ENCODE measurements around the gene PIGH.
A peak's percentile ranks its signal among the peaks of the same experiment; 100 is the strongest.

PIGH gene

DNA sequence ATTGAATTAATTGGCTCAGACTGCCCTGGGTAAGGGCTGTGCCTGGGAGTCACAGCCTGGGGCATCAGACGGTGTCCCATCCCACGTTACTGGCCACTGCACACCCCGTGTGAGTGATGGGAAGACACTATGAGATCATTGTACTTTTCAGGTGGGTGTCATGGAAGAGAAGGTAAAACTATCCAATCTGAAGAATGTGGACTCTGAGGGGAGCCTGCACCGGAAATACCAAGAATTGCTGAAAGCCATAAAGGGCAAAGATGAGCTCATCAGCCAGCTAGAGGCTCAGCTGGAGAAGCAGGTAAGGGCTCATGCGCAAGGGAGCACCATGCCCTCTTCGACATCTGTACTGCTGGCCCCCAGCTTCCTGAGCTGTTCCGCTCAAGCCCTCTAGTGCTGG, 43.0 kb downstream of the PIGH start:
- TF ChIP-seq, protein P1, sequence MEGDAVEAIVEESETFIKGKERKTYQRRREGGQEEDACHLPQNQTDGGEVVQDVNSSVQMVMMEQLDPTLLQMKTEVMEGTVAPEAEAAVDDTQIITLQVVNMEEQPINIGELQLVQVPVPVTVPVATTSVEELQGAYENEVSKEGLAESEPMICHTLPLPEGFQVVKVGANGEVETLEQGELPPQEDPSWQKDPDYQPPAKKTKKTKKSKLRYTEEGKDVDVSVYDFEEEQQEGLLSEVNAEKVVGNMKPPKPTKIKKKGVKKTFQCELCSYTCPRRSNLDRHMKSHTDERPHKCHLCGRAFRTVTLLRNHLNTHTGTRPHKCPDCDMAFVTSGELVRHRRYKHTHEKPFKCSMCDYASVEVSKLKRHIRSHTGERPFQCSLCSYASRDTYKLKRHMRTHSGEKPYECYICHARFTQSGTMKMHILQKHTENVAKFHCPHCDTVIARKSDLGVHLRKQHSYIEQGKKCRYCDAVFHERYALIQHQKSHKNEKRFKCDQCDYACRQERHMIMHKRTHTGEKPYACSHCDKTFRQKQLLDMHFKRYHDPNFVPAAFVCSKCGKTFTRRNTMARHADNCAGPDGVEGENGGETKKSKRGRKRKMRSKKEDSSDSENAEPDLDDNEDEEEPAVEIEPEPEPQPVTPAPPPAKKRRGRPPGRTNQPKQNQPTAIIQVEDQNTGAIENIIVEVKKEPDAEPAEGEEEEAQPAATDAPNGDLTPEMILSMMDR (conservative IDR thresholded peaks at IDR 0.05), result no peak
- H3K27ac ChIP-seq, result no peak overlapping the region

DNA sequence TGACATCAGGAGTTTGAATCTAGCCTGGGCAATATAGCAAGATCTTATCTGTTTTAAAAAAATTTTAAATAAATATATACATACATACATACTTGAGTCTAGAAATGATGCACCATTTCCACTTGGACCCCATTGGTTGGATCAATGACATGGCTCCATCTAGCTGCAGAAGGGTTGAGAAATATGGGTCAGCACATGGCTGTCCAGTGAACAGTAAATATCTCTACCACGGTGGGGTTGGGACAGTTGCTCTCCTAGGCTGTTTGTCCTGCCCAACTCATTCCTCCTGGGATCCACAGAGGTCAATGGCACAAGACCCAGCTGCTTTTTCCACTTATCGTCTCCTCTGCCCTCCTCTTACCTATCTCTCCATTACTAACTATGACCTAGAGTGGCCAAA, 43.4 kb downstream of the PIGH start:
- TF ChIP-seq, protein P1 (conservative IDR thresholded peaks at IDR 0.05), result no peak
- H3K27ac ChIP-seq, result no peak overlapping the region

- TF ChIP-seq, protein P1 (conservative IDR thresholded peaks at IDR 0.05), result no peak
- H3K27ac ChIP-seq, result no peak overlapping the region
Measured at GRCh38 chr14:67555518-67556090, 44.5 kb downstream of the PIGH start.

- TF ChIP-seq, protein P1 (conservative IDR thresholded peaks at IDR 0.05), result no peak
- no peak overlapping the region for H3K27ac ChIP-seq
Measured at GRCh38 chr14:67554341-67554740, 45.7 kb downstream of the PIGH start.

DNA sequence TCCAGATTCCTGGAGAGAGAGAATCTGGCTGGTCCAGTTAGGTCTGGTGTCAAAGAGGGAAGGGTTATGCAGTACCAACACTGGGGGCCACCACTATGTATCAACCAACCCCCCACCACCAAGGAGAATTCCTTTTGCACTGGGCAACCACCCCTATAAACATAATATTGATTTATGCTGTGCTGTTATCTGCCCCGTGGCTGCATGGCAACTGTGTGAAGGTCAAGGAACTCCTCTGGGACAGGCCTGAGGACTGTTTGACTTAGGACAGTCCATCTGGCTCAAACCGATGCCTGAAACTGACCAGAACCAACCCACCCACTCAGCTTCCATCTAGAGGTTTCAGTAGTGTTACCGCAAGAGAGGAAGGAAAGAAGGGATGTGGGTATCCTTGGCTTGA, 46.5 kb downstream of the PIGH start:
- TF ChIP-seq, protein P1 (conservative IDR thresholded peaks at IDR 0.05), result no peak
- peak overlapping the region; percentile 16; the same call in 1 of the 2 replicates for H3K27ac ChIP-seq

DNA sequence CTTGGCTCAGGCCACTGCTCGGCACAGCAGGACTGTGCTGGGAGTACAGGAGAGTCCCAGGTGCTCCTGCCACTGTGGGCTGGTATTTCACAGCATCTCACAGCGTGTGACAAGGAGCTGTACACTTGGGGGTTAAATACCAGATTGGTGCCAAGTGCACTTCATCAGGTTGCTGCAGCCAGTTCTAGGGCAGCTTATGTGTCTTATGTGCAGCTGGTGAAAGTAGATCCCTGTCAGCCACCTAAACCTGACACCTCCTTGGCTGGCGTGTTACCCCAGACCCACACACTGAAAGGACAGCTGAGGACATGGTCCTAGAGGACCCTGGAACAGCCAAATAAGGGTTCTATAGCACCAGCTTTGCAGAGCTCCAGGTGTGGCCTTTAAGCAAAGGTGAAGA, 48.1 kb downstream of the PIGH start:
- H3K27ac ChIP-seq, result peak overlapping the region; percentile 67
- TF ChIP-seq, protein P1 (conservative IDR thresholded peaks at IDR 0.05), result no peak

DNA sequence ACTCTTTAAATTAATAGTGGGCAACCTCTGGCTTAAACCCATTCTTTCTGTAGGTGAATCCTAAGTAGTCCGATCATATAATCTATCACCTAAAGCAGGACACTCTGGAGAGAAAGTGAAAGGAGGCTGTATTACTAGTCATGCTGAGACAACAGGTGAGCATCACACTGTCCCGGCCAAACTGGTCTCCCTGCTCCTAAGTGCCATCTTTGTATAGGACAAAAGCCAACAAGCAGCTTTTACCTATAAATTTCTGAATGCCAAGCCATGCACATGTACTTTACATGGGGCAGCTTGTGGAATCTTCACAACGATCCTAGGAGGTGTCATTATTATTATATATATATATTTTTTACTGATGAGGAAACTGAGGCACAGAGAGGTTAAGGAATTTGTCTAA, 48.9 kb downstream of the PIGH start:
- TF ChIP-seq, protein P1 (conservative IDR thresholded peaks at IDR 0.05), result no peak
- peak overlapping the region; percentile 67 for H3K27ac ChIP-seq

Data from VCaP (cell line).